ENCODE measurements around the gene GABPB1. TPM values are rescaled to one million over a fixed set of nuclear protein-coding genes. Genes with fewer than 3 reads are reported as not detected.

The GABPB1 gene
- polyA plus RNA-seq, 1 donor (not counting 4 experiments of a cell fraction or from before 2014, with no cell fraction given) = 23.3 TPM

DNA sequence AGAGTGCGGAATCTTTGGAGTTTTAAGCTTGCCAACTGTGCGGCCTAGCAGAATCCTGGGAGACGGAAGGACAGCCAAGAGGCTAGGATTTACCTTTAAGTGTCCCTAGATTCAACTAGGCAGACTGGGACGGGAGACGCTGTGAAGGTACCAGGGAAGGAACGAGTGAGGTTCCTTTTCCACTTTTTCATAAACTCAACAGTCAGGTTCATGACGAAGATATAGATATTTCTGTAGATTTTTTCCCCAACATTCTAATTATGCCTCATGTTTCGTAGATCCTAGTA, 564 bp upstream of the GABPB1 start:
- Histone ChIP-seq H3K27ac (ENCODE audit: control insufficient read depth, insufficient read depth, low read length) (peak overlapping the region; percentile 99), H3K4me3 (ENCODE audit: control insufficient read depth in 2 of 3, extremely low read depth in 1 of 3, insufficient read depth in 2 of 3, low read depth in 1 of 3, low read length in 3 of 3) (peak overlapping the region; percentile 73 to 100 (median 98)), H3K9ac (ENCODE audit: control insufficient read depth, extremely low read depth, insufficient read depth, low read length) (peak overlapping the region; percentile 100), H3K9me3 (ENCODE audit: control insufficient read depth, low read depth, low read length) (no peaks in the 10 kb centered on the region), H3K4me1 (ENCODE audit: control insufficient read depth, extremely low read depth, insufficient read depth, low read length) (peaks cover 25% of the 10 kb centered on the region), H2AFZ (ENCODE audit: control insufficient read depth, low read length) (peak overlapping the region; percentile 90), H3K36me3 (ENCODE audit: control insufficient read depth in 2 of 2, extremely low read depth in 1 of 2, insufficient read depth in 2 of 2, low read length in 2 of 2) (peaks cover 3 to 18% of the 10 kb centered on the region in 2 experiments), H3K9me1 (ENCODE audit: control insufficient read depth, extremely low read depth, insufficient read depth, low read length) (no peaks in the 10 kb centered on the region), H3K4me2 (ENCODE audit: control insufficient read depth, extremely low read depth, insufficient read depth, low read depth, low read length) (peak overlapping the region; percentile 99), H4K20me1 (ENCODE audit: control insufficient read depth, extremely low read depth, insufficient read depth, low read length) (peaks cover 2% of the 10 kb centered on the region), H3K79me2 (ENCODE audit: control insufficient read depth, insufficient read depth, low read length) (peaks cover 77% of the 10 kb centered on the region), H3K27me3 (ENCODE audit: control insufficient read depth, extremely low read depth, insufficient read depth, low read length) (no peaks in the 10 kb centered on the region)
- DNase-seq (ENCODE audit: low read depth, low spot score) (no peak), FAIRE-seq (no peak)
- dilution Hi-C loops (cut with MboI; ENCODE audit: extremely low pct_ligation_motif_present, low sequenced_read_pairs) = no loop called here
- no peak for TF ChIP-seq EZH2 (IDR thresholded peaks at IDR 0.05; ENCODE audit: low read length)
- TF ChIP-seq, protein P1, sequence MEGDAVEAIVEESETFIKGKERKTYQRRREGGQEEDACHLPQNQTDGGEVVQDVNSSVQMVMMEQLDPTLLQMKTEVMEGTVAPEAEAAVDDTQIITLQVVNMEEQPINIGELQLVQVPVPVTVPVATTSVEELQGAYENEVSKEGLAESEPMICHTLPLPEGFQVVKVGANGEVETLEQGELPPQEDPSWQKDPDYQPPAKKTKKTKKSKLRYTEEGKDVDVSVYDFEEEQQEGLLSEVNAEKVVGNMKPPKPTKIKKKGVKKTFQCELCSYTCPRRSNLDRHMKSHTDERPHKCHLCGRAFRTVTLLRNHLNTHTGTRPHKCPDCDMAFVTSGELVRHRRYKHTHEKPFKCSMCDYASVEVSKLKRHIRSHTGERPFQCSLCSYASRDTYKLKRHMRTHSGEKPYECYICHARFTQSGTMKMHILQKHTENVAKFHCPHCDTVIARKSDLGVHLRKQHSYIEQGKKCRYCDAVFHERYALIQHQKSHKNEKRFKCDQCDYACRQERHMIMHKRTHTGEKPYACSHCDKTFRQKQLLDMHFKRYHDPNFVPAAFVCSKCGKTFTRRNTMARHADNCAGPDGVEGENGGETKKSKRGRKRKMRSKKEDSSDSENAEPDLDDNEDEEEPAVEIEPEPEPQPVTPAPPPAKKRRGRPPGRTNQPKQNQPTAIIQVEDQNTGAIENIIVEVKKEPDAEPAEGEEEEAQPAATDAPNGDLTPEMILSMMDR (optimal IDR thresholded peaks at IDR 0.05 in 1 of 3, IDR thresholded peaks at IDR 0.05 in 1 of 3, conservative IDR thresholded peaks at IDR 0.05 in 1 of 3; ENCODE audit: extremely low read depth in 1 of 3, insufficient read depth in 2 of 3, low read length in 3 of 3) = no peak

DNA sequence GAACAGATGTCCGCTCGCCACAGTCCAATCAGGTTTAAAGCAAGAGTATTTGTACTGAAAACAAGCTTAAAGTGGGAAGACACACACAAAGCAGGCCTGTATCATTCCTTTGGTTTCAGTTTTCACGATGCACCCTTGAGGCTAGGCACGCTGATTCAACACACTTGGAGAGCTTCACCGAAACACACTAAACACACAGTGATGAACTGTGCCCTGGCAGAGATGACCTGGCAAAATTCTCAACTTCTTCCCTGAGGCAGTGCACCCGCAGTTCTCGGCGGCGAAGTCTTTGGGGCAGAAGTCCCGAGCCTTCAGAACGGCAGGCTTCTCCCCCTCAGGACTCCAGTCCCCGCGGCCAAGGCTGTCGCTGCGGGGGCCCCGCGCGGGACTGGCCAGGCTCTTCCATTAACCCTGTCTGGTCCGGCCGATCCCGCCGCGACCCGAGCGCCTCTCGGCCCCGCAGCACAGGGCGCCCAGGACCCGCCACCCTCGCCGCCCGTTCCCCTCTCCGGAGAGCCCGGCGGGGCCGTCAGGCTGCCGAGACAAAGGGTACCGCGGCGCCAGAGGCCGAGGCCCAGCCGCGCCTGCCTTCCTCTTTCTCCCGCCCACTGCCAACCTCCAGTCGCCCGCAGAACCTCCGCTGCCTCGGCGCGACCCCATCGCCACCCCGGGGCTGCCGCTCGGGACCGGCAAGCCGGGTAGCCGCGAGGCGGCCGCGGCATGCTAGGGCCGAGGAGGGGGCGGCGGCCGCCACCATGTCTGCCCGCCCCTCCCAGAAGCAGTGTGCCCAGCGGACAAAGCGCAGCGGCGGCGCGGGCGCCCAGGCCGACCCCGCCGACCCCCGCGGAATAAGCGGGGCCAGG, 792 bp downstream of the GABPB1 start:
- peak overlapping the region; percentile 70 for H3K4me2 ChIP-seq (ENCODE audit: control insufficient read depth, extremely low read depth, insufficient read depth, low read depth, low read length)
- H3K36me3 ChIP-seq (ENCODE audit: control insufficient read depth in 2 of 2, extremely low read depth in 1 of 2, insufficient read depth in 2 of 2, low read length in 2 of 2) = peaks cover 3 to 12% of the 10 kb centered on the region in 2 experiments
- peak overlapping the region; percentile 99 for H3K27ac ChIP-seq (ENCODE audit: control insufficient read depth, insufficient read depth, low read length)
- H3K4me3 ChIP-seq (ENCODE audit: control insufficient read depth in 2 of 3, extremely low read depth in 1 of 3, insufficient read depth in 2 of 3, low read depth in 1 of 3, low read length in 3 of 3) = peak overlapping the region; percentile 73 to 100 (median 98)
- H3K27me3 ChIP-seq (ENCODE audit: control insufficient read depth, extremely low read depth, insufficient read depth, low read length) = no peaks in the 10 kb centered on the region
- TF ChIP-seq EZH2 (IDR thresholded peaks at IDR 0.05; ENCODE audit: low read length) = no peak
- TF ChIP-seq, protein P1 (optimal IDR thresholded peaks at IDR 0.05 in 1 of 3, IDR thresholded peaks at IDR 0.05 in 1 of 3, conservative IDR thresholded peaks at IDR 0.05 in 1 of 3; ENCODE audit: extremely low read depth in 1 of 3, insufficient read depth in 2 of 3, low read length in 3 of 3) = no peak
- no peaks in the 10 kb centered on the region for H3K9me1 ChIP-seq (ENCODE audit: control insufficient read depth, extremely low read depth, insufficient read depth, low read length)
- peaks cover 2% of the 10 kb centered on the region for H4K20me1 ChIP-seq (ENCODE audit: control insufficient read depth, extremely low read depth, insufficient read depth, low read length)
- H3K9me3 ChIP-seq (ENCODE audit: control insufficient read depth, low read depth, low read length) = no peaks in the 10 kb centered on the region
- FAIRE-seq = no peak
- H3K9ac ChIP-seq (ENCODE audit: control insufficient read depth, extremely low read depth, insufficient read depth, low read length) = peak overlapping the region; percentile 100
- peak overlapping the region; percentile 27 for H2AFZ ChIP-seq (ENCODE audit: control insufficient read depth, low read length)
- H3K79me2 ChIP-seq (ENCODE audit: control insufficient read depth, insufficient read depth, low read length) = peaks cover 86% of the 10 kb centered on the region
- DNase-seq (ENCODE audit: low read depth, low spot score) = peak; percentile 23
- dilution Hi-C loops (cut with MboI; ENCODE audit: extremely low pct_ligation_motif_present, low sequenced_read_pairs) = no loop called here
- H3K4me1 ChIP-seq (ENCODE audit: control insufficient read depth, extremely low read depth, insufficient read depth, low read length) = peaks cover 32% of the 10 kb centered on the region
